ENCODE measurements around the gene KDM4C. TPM values are rescaled to one million over a fixed set of nuclear protein-coding genes. Genes with fewer than 3 reads are reported as not detected.
A peak's percentile ranks its signal among the peaks of the same experiment; 100 is the strongest.
"Not testable (repeated sequence)": the region's sequence is repeated elsewhere in the genome, so short reads cannot be mapped to it uniquely, and the experiment has no call there.

Gene KDM4C
- polyA plus RNA-seq, 5 donors = 9.9 to 18.3 (median 15.6) TPM

- DNase-seq = no peak
Measured at GRCh38 chr9:6930827-6931226, 173.1 kb downstream of the KDM4C start.

GRCh38 chr9:6931913-6932312 is 174.1 kb downstream of the KDM4C start:
- DNase-seq = no peak

- no peak for DNase-seq
Measured at GRCh38 chr9:6936103-6936502, 178.3 kb downstream of the KDM4C start.

- DNase-seq = no peak
Measured at GRCh38 chr9:6937209-6937608, 179.4 kb downstream of the KDM4C start.

GRCh38 chr9:6938447-6938846 is 180.7 kb downstream of the KDM4C start:
- no peak for DNase-seq

- DNase-seq = no peak
Measured at GRCh38 chr9:6938873-6939272, 181.1 kb downstream of the KDM4C start.

GRCh38 chr9:6941501-6941900 is 183.7 kb downstream of the KDM4C start:
- DNase-seq = no peak

GRCh38 chr9:6942406-6942805 is 184.6 kb downstream of the KDM4C start:
- no peak for DNase-seq

- no peak for DNase-seq
Measured at GRCh38 chr9:6943293-6943692, 185.5 kb downstream of the KDM4C start.

GRCh38 chr9:6944093-6944551 is 186.3 kb downstream of the KDM4C start:
- no peak for DNase-seq

- DNase-seq = no peak
Measured at GRCh38 chr9:6944896-6945295, 187.1 kb downstream of the KDM4C start.

- DNase-seq = no peak
Measured at GRCh38 chr9:6945816-6946215, 188.0 kb downstream of the KDM4C start.

- no peak for DNase-seq
Measured at GRCh38 chr9:6946583-6947166, 188.9 kb downstream of the KDM4C start.

GRCh38 chr9:6948921-6949320 is 191.1 kb downstream of the KDM4C start:
- not testable (repeated sequence) for DNase-seq

- peak; percentile 48 for DNase-seq
Measured at GRCh38 chr9:6955251-6955921, 197.6 kb downstream of the KDM4C start.

- no peak for DNase-seq
Measured at GRCh38 chr9:6956879-6957278, 199.1 kb downstream of the KDM4C start.

- DNase-seq = no peak
Measured at GRCh38 chr9:6959270-6960000, 201.7 kb downstream of the KDM4C start.

- DNase-seq = no peak
Measured at GRCh38 chr9:6960777-6961176, 203.0 kb downstream of the KDM4C start.

GRCh38 chr9:6961845-6962522 is 204.2 kb downstream of the KDM4C start:
- no peak for DNase-seq

- no peak for DNase-seq
Measured at GRCh38 chr9:6965566-6965965, 207.8 kb downstream of the KDM4C start.

GRCh38 chr9:6968271-6968670 is 210.5 kb downstream of the KDM4C start:
- no peak for DNase-seq

GRCh38 chr9:6969805-6970204 is 212.0 kb downstream of the KDM4C start:
- DNase-seq = no peak
